ENCODE measurements around the gene TGM1. TPM values are rescaled to one million over a fixed set of nuclear protein-coding genes. Genes with fewer than 3 reads are reported as not detected.
"Not testable (repeated sequence)": the region's sequence is repeated elsewhere in the genome, so short reads cannot be mapped to it uniquely, and the experiment has no call there.

Gene TGM1
- total RNA-seq, 1 experiment from 2014 or later = 2.9 TPM

- no peak overlapping the region for H3K4me2 ChIP-seq (ENCODE audit: insufficient read depth, insufficient read length, low read length)
- peaks cover 8 to 15% of the 10 kb centered on the region in 2 experiments for H3K9me3 Mint-ChIP-seq
- no peaks in the 10 kb centered on the region for H3K79me2 ChIP-seq (ENCODE audit: insufficient read depth, low read length)
- H3K79me1 ChIP-seq (ENCODE audit: insufficient read depth, low read depth, low read length, poor library complexity, severe bottlenecking) = no peaks in the 10 kb centered on the region
- H3K9me3 ChIP-seq (ENCODE audit: control insufficient read depth, low read depth, low read length) = peaks cover 5% of the 10 kb centered on the region
- no peak overlapping the region for H4K8ac ChIP-seq (replicated peaks; ENCODE audit: insufficient read length, low read depth, low read length)
- H3K4me3 Mint-ChIP-seq = peak overlapping the region in 1 of 2 experiments; percentile 2; a peak in 3 of 5 replicates
- H3K36me3 Mint-ChIP-seq (ENCODE audit: insufficient read depth in 1 of 3, low read depth in 3 of 3) = peaks cover 52 to 83% (median 74%) of the 10 kb centered on the region in 3 experiments
- no CpG with 5 or more reads among the region's 7 CpGs for WGBS (ENCODE audit: extremely low coverage, insufficient read length, low lambda C conversion rate)
- H3K23ac ChIP-seq (ENCODE audit: insufficient read length, low read depth, low read length) = no peak overlapping the region
- no peak overlapping the region for H3K9ac ChIP-seq (ENCODE audit: extremely low read depth, insufficient read length, low read length)
- H3K27ac ChIP-seq (ENCODE audit: insufficient read length, low read depth, low read length) = no peak overlapping the region
- H2AFZ ChIP-seq (ENCODE audit: low read length) = no peak overlapping the region
- no peak overlapping the region for H2BK15ac ChIP-seq (ENCODE audit: low read depth, low read length)
- H3K4me1 Mint-ChIP-seq = peaks cover 22 to 31% of the 10 kb centered on the region in 2 experiments
- no peak overlapping the region for H3K4ac ChIP-seq (ENCODE audit: low read depth, low read length)
- H3T11ph ChIP-seq (ENCODE audit: low read length) = no peak overlapping the region
- DNase-seq = no peak
- H2BK120ac ChIP-seq (ENCODE audit: low read depth, low read length, poor library complexity, severe bottlenecking) = peak overlapping the region; percentile 3
- no peaks in the 10 kb centered on the region for H4K20me1 ChIP-seq (ENCODE audit: control insufficient read depth, insufficient read depth, insufficient read length)
- no peaks in the 10 kb centered on the region for H3K27me3 ChIP-seq (ENCODE audit: insufficient read depth, low read length)
- no peak overlapping the region for H4K5ac ChIP-seq (ENCODE audit: insufficient read length, low read depth, low read length)
- no peak overlapping the region for H2BK20ac ChIP-seq (ENCODE audit: low read depth, low read length, poor library complexity, severe bottlenecking)
- no peaks in the 10 kb centered on the region for H3K27me3 Mint-ChIP-seq (ENCODE audit: low read depth)
- H2BK12ac ChIP-seq (ENCODE audit: insufficient read length, low read depth, low read length) = no peak overlapping the region
- H3K27ac Mint-ChIP-seq = peak overlapping the region in 2 of 3 experiments; percentile 2 to 19; a peak in 4 of 7 replicates
- no peak overlapping the region for H3K14ac ChIP-seq (ENCODE audit: insufficient read depth, low read length)
- peaks cover 5% of the 10 kb centered on the region; the same call in 1 of the 2 replicates for H3K4me1 ChIP-seq (ENCODE audit: insufficient read depth, low read length)
- no peak overlapping the region for H4K91ac ChIP-seq (ENCODE audit: insufficient read length, low read depth, low read length)
- H3K18ac ChIP-seq (ENCODE audit: insufficient read length, low read depth, low read length) = no peak overlapping the region
- no peak overlapping the region for H3K56ac ChIP-seq (ENCODE audit: insufficient read length, low read depth, low read length)
- no peak overlapping the region for H2BK5ac ChIP-seq (ENCODE audit: insufficient read length, low read length)
- no peaks in the 10 kb centered on the region for H3K23me2 ChIP-seq (ENCODE audit: insufficient read length, low read depth, low read length, poor library complexity, severe bottlenecking)
- no peak overlapping the region for H2AK5ac ChIP-seq (ENCODE audit: insufficient read length, low read length)
- TF ChIP-seq, protein P1, sequence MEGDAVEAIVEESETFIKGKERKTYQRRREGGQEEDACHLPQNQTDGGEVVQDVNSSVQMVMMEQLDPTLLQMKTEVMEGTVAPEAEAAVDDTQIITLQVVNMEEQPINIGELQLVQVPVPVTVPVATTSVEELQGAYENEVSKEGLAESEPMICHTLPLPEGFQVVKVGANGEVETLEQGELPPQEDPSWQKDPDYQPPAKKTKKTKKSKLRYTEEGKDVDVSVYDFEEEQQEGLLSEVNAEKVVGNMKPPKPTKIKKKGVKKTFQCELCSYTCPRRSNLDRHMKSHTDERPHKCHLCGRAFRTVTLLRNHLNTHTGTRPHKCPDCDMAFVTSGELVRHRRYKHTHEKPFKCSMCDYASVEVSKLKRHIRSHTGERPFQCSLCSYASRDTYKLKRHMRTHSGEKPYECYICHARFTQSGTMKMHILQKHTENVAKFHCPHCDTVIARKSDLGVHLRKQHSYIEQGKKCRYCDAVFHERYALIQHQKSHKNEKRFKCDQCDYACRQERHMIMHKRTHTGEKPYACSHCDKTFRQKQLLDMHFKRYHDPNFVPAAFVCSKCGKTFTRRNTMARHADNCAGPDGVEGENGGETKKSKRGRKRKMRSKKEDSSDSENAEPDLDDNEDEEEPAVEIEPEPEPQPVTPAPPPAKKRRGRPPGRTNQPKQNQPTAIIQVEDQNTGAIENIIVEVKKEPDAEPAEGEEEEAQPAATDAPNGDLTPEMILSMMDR (conservative IDR thresholded peaks at IDR 0.05) = no peak
These were observed 58.5 kb downstream of the TGM1 start for GRCh38 chr14:24204163-24205146.

GRCh38 chr14:24203249-24203886 is 59.6 kb downstream of the TGM1 start:
- not testable (repeated sequence) for H3K23me2 ChIP-seq (ENCODE audit: insufficient read length, low read depth, low read length, poor library complexity, severe bottlenecking)
- H3K27ac Mint-ChIP-seq = peak overlapping the region; percentile 94 to 98 (median 95); a peak in 5 of 7 replicates
- WGBS (ENCODE audit: extremely low coverage, insufficient read length, low lambda C conversion rate) = no CpG with 5 or more reads among the region's 16 CpGs

More at GRCh38 chr14:24203249-24203886, 59.6 kb downstream of the TGM1 start:
- H3K79me1 ChIP-seq (ENCODE audit: insufficient read depth, low read depth, low read length, poor library complexity, severe bottlenecking); H3K79me2 ChIP-seq (ENCODE audit: insufficient read depth, low read length); H3T11ph ChIP-seq (ENCODE audit: low read length); H2BK20ac ChIP-seq (ENCODE audit: low read depth, low read length, poor library complexity, severe bottlenecking); H4K20me1 ChIP-seq (ENCODE audit: control insufficient read depth, insufficient read depth, insufficient read length); H2BK12ac ChIP-seq (ENCODE audit: insufficient read length, low read depth, low read length); H4K5ac ChIP-seq (ENCODE audit: insufficient read length, low read depth, low read length); H3K23ac ChIP-seq (ENCODE audit: insufficient read length, low read depth, low read length); H4K8ac ChIP-seq (replicated peaks; ENCODE audit: insufficient read length, low read depth, low read length); DNase-seq; H2BK15ac ChIP-seq (ENCODE audit: low read depth, low read length); H3K4me1 ChIP-seq (ENCODE audit: insufficient read depth, low read length); H3K4ac ChIP-seq (ENCODE audit: low read depth, low read length); H3K18ac ChIP-seq (ENCODE audit: insufficient read length, low read depth, low read length); H3K27me3 Mint-ChIP-seq (ENCODE audit: low read depth); H2BK5ac ChIP-seq (ENCODE audit: insufficient read length, low read length); H2BK120ac ChIP-seq (ENCODE audit: low read depth, low read length, poor library complexity, severe bottlenecking); H3K9me3 ChIP-seq (ENCODE audit: control insufficient read depth, low read depth, low read length); H2AK5ac ChIP-seq (ENCODE audit: insufficient read length, low read length); H3K9ac ChIP-seq (ENCODE audit: extremely low read depth, insufficient read length, low read length); H3K56ac ChIP-seq (ENCODE audit: insufficient read length, low read depth, low read length); H2AFZ ChIP-seq (ENCODE audit: low read length); H3K14ac ChIP-seq (ENCODE audit: insufficient read depth, low read length); H3K27me3 ChIP-seq (ENCODE audit: insufficient read depth, low read length): not testable (repeated sequence)
- H3K9me3 Mint-ChIP-seq = peaks cover 8 to 15% of the 10 kb centered on the region in 2 experiments
- peaks cover 29 to 38% of the 10 kb centered on the region in 2 experiments for H3K4me1 Mint-ChIP-seq
- Histone ChIP-seq H3K27ac (ENCODE audit: insufficient read length, low read depth, low read length) (peak overlapping the region; percentile 89), H3K4me2 (ENCODE audit: insufficient read depth, insufficient read length, low read length) (peak overlapping the region; percentile 26), H4K91ac (ENCODE audit: insufficient read length, low read depth, low read length) (peak overlapping the region; percentile 3)
- H3K36me3 Mint-ChIP-seq (ENCODE audit: insufficient read depth in 1 of 3, low read depth in 3 of 3) = peaks cover 51 to 88% (median 81%) of the 10 kb centered on the region in 3 experiments
- peak overlapping the region; percentile 28 to 52; a peak in 3 of 5 replicates for H3K4me3 Mint-ChIP-seq
